Adipocyte (in vitro differentiated cells): ENCODE data around the gene RGS10.

ENCODE experiments used
- DNase-seq: peaks from one replicate; pipeline ENCODE4 v3.0.0-alpha.2; 2015; ENCODE audit warnings: low read depth
- H3K27me3 ChIP-seq: replicated peaks from 2 replicates; pipeline ENCODE4 v1.7.0; 2013; ENCODE audit warnings: mild to moderate bottlenecking, low read length, moderate library complexity; ENCODE audit not compliant: control insufficient read depth, insufficient read depth
- H3K36me3 ChIP-seq: 2 replicates; pipeline ENCODE4 v1.7.0; 2013; ENCODE audit warnings: low read length, mild to moderate bottlenecking, moderate library complexity; ENCODE audit not compliant: control insufficient read depth, insufficient read depth, severe bottlenecking
- H3K4me1 ChIP-seq: 2 replicates; pipeline ENCODE4 v1.7.0; 2013; ENCODE audit warnings: mild to moderate bottlenecking, low read length, moderate library complexity; ENCODE audit not compliant: control insufficient read depth, insufficient read depth
- H3K4me3 ChIP-seq: 2 replicates; pipeline ENCODE4 v1.7.0; 2013; ENCODE audit warnings: mild to moderate bottlenecking, low read length, moderate library complexity
- H3K9ac ChIP-seq: 2 replicates; pipeline ENCODE4 v1.7.0; 2013; ENCODE audit warnings: mild to moderate bottlenecking, low read length, moderate library complexity
- H3K9me3 ChIP-seq: 2 replicates; pipeline ENCODE4 v1.7.0; 2013; ENCODE audit warnings: mild to moderate bottlenecking, low read length, moderate library complexity; ENCODE audit not compliant: control insufficient read depth

RGS10 gene

GRCh38 chr10:119461923-119462322 lies 80.6 kb downstream of the RGS10 start:
- Histone ChIP-seq H3K4me3 (no peak overlapping the region), H3K4me1 (no peaks in the 10 kb centered on the region), H3K9ac (no peak overlapping the region), H3K36me3 (no peaks in the 10 kb centered on the region), H3K27me3 (peaks cover 18% of the 10 kb centered on the region), H3K9me3 (peaks cover 7% of the 10 kb centered on the region)
- DNase-seq, result no peak

- H3K36me3 ChIP-seq, result no peaks in the 10 kb centered on the region
- H3K27me3 ChIP-seq, result peaks cover 13% of the 10 kb centered on the region
- no peak overlapping the region for H3K9ac ChIP-seq
- H3K4me1 ChIP-seq, result no peaks in the 10 kb centered on the region
- peaks cover 7% of the 10 kb centered on the region for H3K9me3 ChIP-seq
- no peak overlapping the region for H3K4me3 ChIP-seq
- no peak for DNase-seq
Observed at GRCh38 chr10:119461380-119461779, 81.1 kb downstream of the RGS10 start.

GRCh38 chr10:119460369-119461195 lies 81.9 kb downstream of the RGS10 start:
- H3K4me3 ChIP-seq, result no peak overlapping the region
- DNase-seq, result no peak
- peaks cover 7% of the 10 kb centered on the region for H3K9me3 ChIP-seq
- no peaks in the 10 kb centered on the region for H3K4me1 ChIP-seq
- peaks cover 6% of the 10 kb centered on the region for H3K27me3 ChIP-seq
- H3K36me3 ChIP-seq, result no peaks in the 10 kb centered on the region
- H3K9ac ChIP-seq, result no peak overlapping the region

GRCh38 chr10:119459681-119460340 lies 82.7 kb downstream of the RGS10 start:
- H3K9me3 ChIP-seq, result peaks cover 7% of the 10 kb centered on the region
- no peaks in the 10 kb centered on the region for H3K4me1 ChIP-seq
- H3K27me3 ChIP-seq, result peaks cover 4% of the 10 kb centered on the region
- no peak overlapping the region for H3K9ac ChIP-seq
- no peaks in the 10 kb centered on the region for H3K36me3 ChIP-seq
- H3K4me3 ChIP-seq, result no peak overlapping the region
- no peak for DNase-seq

DNA sequence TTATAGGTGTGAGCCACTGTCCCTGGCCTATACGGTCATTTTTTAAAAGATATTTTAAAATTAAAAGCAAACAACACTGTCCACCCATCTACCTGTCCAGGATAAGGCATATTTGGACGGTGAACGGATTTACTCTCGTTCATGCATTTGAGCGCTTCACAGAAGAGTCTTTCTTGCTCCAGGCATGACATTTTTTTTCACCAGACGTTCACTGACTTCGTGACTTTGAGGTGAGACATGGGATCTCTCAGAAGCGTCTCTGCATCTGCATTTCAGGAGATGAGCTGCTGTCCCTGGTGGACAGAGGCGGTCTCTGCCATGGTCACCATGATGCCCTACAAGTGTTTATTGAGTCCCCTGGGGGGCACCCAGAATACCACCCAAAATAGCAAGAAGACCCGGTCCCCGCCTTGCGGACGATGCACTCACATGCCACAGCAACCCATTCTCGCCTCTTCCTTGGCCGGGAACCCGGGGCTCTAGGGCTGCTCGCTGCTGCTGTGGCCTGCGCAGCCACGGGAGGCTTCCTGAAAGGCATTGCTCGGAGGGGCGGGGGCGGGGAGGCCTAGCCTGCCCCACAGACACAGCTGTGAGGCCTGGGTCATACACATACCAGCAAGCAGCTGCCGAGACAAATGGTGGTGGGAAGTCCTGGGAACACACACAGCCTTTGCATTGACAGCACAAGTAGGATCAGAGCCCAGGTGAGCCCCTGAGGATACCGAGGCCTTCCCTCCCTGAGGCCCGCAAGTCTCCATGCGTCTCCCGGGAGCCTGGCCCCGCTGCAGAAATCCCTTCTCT lies 84.4 kb downstream of the RGS10 start:
- DNase-seq, result no peak
- Histone ChIP-seq H3K27me3 (peaks cover 4% of the 10 kb centered on the region), H3K9me3 (peaks cover 4% of the 10 kb centered on the region), H3K4me1 (no peaks in the 10 kb centered on the region), H3K36me3 (no peaks in the 10 kb centered on the region), H3K4me3 (no peak overlapping the region), H3K9ac (no peak overlapping the region)

DNA sequence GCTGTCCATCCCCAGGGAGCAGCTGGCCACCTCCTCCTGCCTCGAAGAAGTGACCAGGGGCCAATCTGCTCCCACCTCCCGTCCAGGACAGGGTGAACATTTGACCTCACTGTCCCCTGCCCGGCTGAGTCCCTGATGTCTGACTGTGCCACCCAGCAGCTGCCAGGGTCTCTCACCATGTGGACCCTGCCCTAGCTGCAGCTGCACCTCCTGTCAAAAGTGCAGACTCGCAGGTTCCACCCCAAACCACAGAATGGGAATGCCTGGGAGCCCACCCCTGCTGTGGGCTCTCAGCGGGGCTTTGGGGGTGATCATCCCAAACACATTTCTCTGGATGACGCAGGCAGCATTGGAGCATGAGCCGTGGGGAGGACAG lies 86.1 kb downstream of the RGS10 start:
- H3K4me1 ChIP-seq, result peaks cover under 1% of the 10 kb centered on the region
- DNase-seq, result no peak
- H3K4me3 ChIP-seq, result no peak overlapping the region
- H3K36me3 ChIP-seq, result no peaks in the 10 kb centered on the region
- no peaks in the 10 kb centered on the region for H3K9me3 ChIP-seq
- H3K27me3 ChIP-seq, result no peaks in the 10 kb centered on the region
- no peak overlapping the region for H3K9ac ChIP-seq

- Histone ChIP-seq H3K9me3 (no peaks in the 10 kb centered on the region), H3K9ac (no peak overlapping the region), H3K36me3 (no peaks in the 10 kb centered on the region), H3K4me3 (no peak overlapping the region), H3K4me1 (peaks cover 4% of the 10 kb centered on the region), H3K27me3 (no peaks in the 10 kb centered on the region)
- no peak for DNase-seq
Observed at GRCh38 chr10:119455609-119456434, 86.7 kb downstream of the RGS10 start.

GRCh38 chr10:119454990-119455389 lies 87.5 kb downstream of the RGS10 start:
- DNase-seq, result no peak
- H3K36me3 ChIP-seq, result no peaks in the 10 kb centered on the region
- H3K4me1 ChIP-seq, result peaks cover 12% of the 10 kb centered on the region
- no peak overlapping the region for H3K4me3 ChIP-seq
- no peaks in the 10 kb centered on the region for H3K27me3 ChIP-seq
- H3K9me3 ChIP-seq, result no peaks in the 10 kb centered on the region
- no peak overlapping the region for H3K9ac ChIP-seq

- Histone ChIP-seq H3K27me3 (no peaks in the 10 kb centered on the region), H3K4me1 (peaks cover 18% of the 10 kb centered on the region), H3K9me3 (no peaks in the 10 kb centered on the region), H3K36me3 (no peaks in the 10 kb centered on the region), H3K9ac (no peak overlapping the region), H3K4me3 (no peak overlapping the region)
- DNase-seq, result no peak
Observed at GRCh38 chr10:119454316-119454715, 88.2 kb downstream of the RGS10 start.

- Histone ChIP-seq H3K9me3 (no peaks in the 10 kb centered on the region), H3K9ac (no peak overlapping the region), H3K4me3 (no peak overlapping the region), H3K27me3 (no peaks in the 10 kb centered on the region), H3K4me1 (peaks cover 22% of the 10 kb centered on the region), H3K36me3 (no peaks in the 10 kb centered on the region)
- no peak for DNase-seq
Observed at GRCh38 chr10:119453313-119453712, 89.2 kb downstream of the RGS10 start.
